A549 (cell line): ENCODE data around the gene OPA1. TPM values are rescaled to one million over a fixed set of nuclear protein-coding genes. Genes with fewer than 3 reads are reported as not detected.

Experiments used
- ATAC-seq, 2 experiments: fragments of 200-7000 bp in 1 of 2; fragments of >200 bp in 1 of 2; cut with Nextera tagmentation in 1 of 2; cut with Tn5 transposase in 1 of 2; 3 replicates each; pipeline versions ENCODE4 v1.8.0 to v1.9.1; 2018 to 2020; ENCODE audit warnings: mild to moderate bottlenecking in 1 of 2, moderate library complexity in 1 of 2
- CTCF ChIA-PET: fragments of 300-600 bp; sonication (Branson Sonifier 250); formaldehyde crosslinking; extraction: SDS; loops from one replicate; lab custom pipeline; 2021; ENCODE audit warnings: antibody characterized with exemption, inconsistent platforms; lab: Yijun Ruan, JAX
- POLR2A ChIA-PET: fragments of 350-600 bp; formaldehyde crosslinking; extraction: SDS; loops from one replicate; lab custom pipeline; 2021; ENCODE audit warnings: antibody characterized with exemption, inconsistent platforms; lab: Yijun Ruan, JAX
- DNase-seq, 2 experiments: peaks; one replicate each; pipeline versions ENCODE4 v3.0.0 to v3.0.0-alpha.2; 2011 to 2016; ENCODE audit warnings: low read depth in 1 of 2, low spot score in 1 of 2
- FAIRE-seq: peaks from 2 replicates; lab custom pipeline; 2011; peaks lifted over from hg19 to GRCh38; lab: Jason Lieb, UNC
- H3K27ac ChIP-seq, 2 experiments: fragments of >200 bp; sonication (Bioruptor Twin); formaldehyde crosslinking; 3 replicates each; pipeline ENCODE4 v1.5.1; 2016 to 2017
- H3K4me1 ChIP-seq: fragments of >200 bp; sonication (Bioruptor Twin); formaldehyde crosslinking; 3 replicates; pipeline ENCODE4 v1.6.1; 2016
- H3K4me2 ChIP-seq: fragments of >200 bp; sonication (Bioruptor Twin); formaldehyde crosslinking; 3 replicates; pipeline ENCODE4 v1.6.1; 2016
- H3K4me3 ChIP-seq: fragments of >200 bp; sonication (Bioruptor Twin); formaldehyde crosslinking; 3 replicates; pipeline ENCODE4 v1.5.1; 2016
- H3K9me3 ChIP-seq: fragments of >200 bp; sonication (Bioruptor Twin); formaldehyde crosslinking; 3 replicates; pipeline ENCODE4 v1.6.1; 2016
- BCL3 ChIP-seq: fragments of >200 bp; sonication (Bioruptor Twin); formaldehyde crosslinking; IDR thresholded peaks from 3 replicates; pipeline ENCODE4 v1.6.1; 2016
- CBX2 ChIP-seq: fragments of 200-600 bp; sonication (generic); IDR thresholded peaks from 2 replicates; pipeline ENCODE4 v1.6.1; 2016; ENCODE audit warnings: low read depth, mild to moderate bottlenecking, borderline replicate concordance
- CHD2 ChIP-seq: fragments of 150-350 bp; IDR thresholded peaks from 2 replicates; pipeline ENCODE4 v1.6.1; 2014; ENCODE audit warnings: low read length; ENCODE audit not compliant: partially characterized antibody
- EHF ChIP-seq: fragments of 250-450 bp; sonication (Bioruptor Pico); IDR thresholded peaks from 2 replicates; pipeline ENCODE4 v1.5.0; 2020; ENCODE audit warnings: mild to moderate bottlenecking
- ESRRA ChIP-seq: fragments of 150-350 bp; IDR thresholded peaks from 2 replicates; pipeline ENCODE4 v1.6.1; 2014; ENCODE audit warnings: mild to moderate bottlenecking, low read length, borderline replicate concordance
- FOSB ChIP-seq: fragments of 250-450 bp; sonication (Bioruptor Pico); IDR thresholded peaks from 2 replicates; pipeline ENCODE4 v1.5.0; 2020; ENCODE audit warnings: mild to moderate bottlenecking, moderate library complexity
- FOSL2 ChIP-seq, 2 experiments: fragments of 450-650 bp in 1 of 2; fragments of >200 bp in 1 of 2; sonication (Bioruptor Twin) in 1 of 2; formaldehyde crosslinking; IDR thresholded peaks; 2 replicates each; pipeline versions ENCODE4 v1.5.0 to v1.6.1; 2016 to 2020; ENCODE audit warnings: mild to moderate bottlenecking in 1 of 2, moderate library complexity in 1 of 2
- GATA3 ChIP-seq: IDR thresholded peaks from 2 replicates; pipeline ENCODE4 v1.6.1; 2012; ENCODE audit warnings: borderline replicate concordance
- HOXB5 ChIP-seq: fragments of 250-450 bp; sonication (Bioruptor Pico); IDR thresholded peaks from 2 replicates; pipeline ENCODE4 v1.5.0; 2020; ENCODE audit warnings: mild to moderate bottlenecking, moderate library complexity
- JUN ChIP-seq, 2 experiments: fragments of >200 bp; sonication (Bioruptor Twin); formaldehyde crosslinking; IDR thresholded peaks; 2 replicates in 1 of 2; 3 replicates in 1 of 2; pipeline ENCODE4 v1.6.1; 2016 to 2017
- JUNB ChIP-seq: fragments of >200 bp; sonication (Bioruptor Twin); formaldehyde crosslinking; IDR thresholded peaks from 2 replicates; pipeline ENCODE4 v1.6.1; 2016
- KDM1A ChIP-seq: fragments of 200-600 bp; sonication (generic); IDR thresholded peaks from 2 replicates; pipeline ENCODE4 v1.6.1; 2016; ENCODE audit warnings: low read depth, mild to moderate bottlenecking
- KDM5A ChIP-seq: fragments of 200-600 bp; sonication (generic); IDR thresholded peaks from 2 replicates; pipeline ENCODE4 v1.6.1; 2016; ENCODE audit warnings: antibody characterized with exemption, mild to moderate bottlenecking
- MAZ ChIP-seq: fragments of 150-350 bp; IDR thresholded peaks from 2 replicates; pipeline ENCODE4 v1.6.1; 2014; ENCODE audit warnings: antibody characterized with exemption, low read depth, low read length, borderline replicate concordance
- NFE2L2 ChIP-seq: fragments of 150-350 bp; conservative IDR thresholded peaks from 2 replicates; pipeline ENCODE4 v1.6.1; 2014; ENCODE audit warnings: low read length
- NR3C1 ChIP-seq: fragments of >200 bp; sonication (Bioruptor Twin); formaldehyde crosslinking; IDR thresholded peaks from 3 replicates; pipeline ENCODE4 v1.6.1; 2017
- POLR2A ChIP-seq: IDR thresholded peaks from 2 replicates; pipeline ENCODE4 v1.6.1; 2012; ENCODE audit warnings: mild to moderate bottlenecking, low read length
- RCOR1 ChIP-seq: fragments of 150-350 bp; IDR thresholded peaks from 2 replicates; pipeline ENCODE4 v1.6.1; 2014; ENCODE audit warnings: antibody characterized with exemption, low read length, low read depth
- RFX5 ChIP-seq: fragments of 450-650 bp; IDR thresholded peaks from 2 replicates; pipeline ENCODE4 v1.7.1; 2014; ENCODE audit warnings: antibody characterized with exemption, mild to moderate bottlenecking, moderate library complexity
- TFCP2L1 ChIP-seq: fragments of 250-450 bp; sonication (Bioruptor Pico); IDR thresholded peaks from 2 replicates; pipeline ENCODE4 v1.5.0; 2021; ENCODE audit warnings: mild to moderate bottlenecking
- TP53 ChIP-seq: fragments of 250-450 bp; sonication (Bioruptor Pico); IDR thresholded peaks from 2 replicates; pipeline ENCODE4 v1.5.0; 2021; ENCODE audit warnings: mild to moderate bottlenecking, moderate library complexity
- USF2 ChIP-seq: fragments of 450-650 bp; IDR thresholded peaks from 2 replicates; pipeline ENCODE4 v1.6.1; 2014; ENCODE audit warnings: antibody characterized with exemption
- ZC3H11A ChIP-seq: fragments of 450-650 bp; IDR thresholded peaks from 2 replicates; pipeline ENCODE4 v1.6.1; 2014; ENCODE audit warnings: antibody characterized with exemption, mild to moderate bottlenecking
- ZFP36 ChIP-seq: fragments of 450-650 bp; IDR thresholded peaks from 2 replicates; pipeline ENCODE4 v1.6.1; 2014; ENCODE audit warnings: borderline replicate concordance; ENCODE audit not compliant: partially characterized antibody
- ZNF302 ChIP-seq: fragments of 250-450 bp; sonication (Bioruptor Pico); IDR thresholded peaks from 2 replicates; pipeline ENCODE4 v1.9.0; 2021; ENCODE audit warnings: inconsistent platforms, mild to moderate bottlenecking, moderate library complexity
- WGBS: methylation state at CpG from one replicate; pipeline ENCODE4 v1.1.6; 2017; ENCODE audit errors: missing lambda C conversion rate; 5-methylcytosine and 5-hydroxymethylcytosine counted together
- polyA plus RNA-seq, 4 experiments: library from polyadenylated mRNA; depleted of rRNA in 3 of 4; stranded (reverse); fragments of >200 nt; fragmentation: RNase III in 1 of 4; extraction: RNeasy Plus Mini Kit Qiagen cat#74134 plus additional on column Dnase treatment in 1 of 4; gene quantifications; 2 replicates in 3 of 4; 3 replicates in 1 of 4; pipeline ENCODE4 v1.2.3, GENCODE V29; 2011 to 2017

The OPA1 gene
- polyA plus RNA-seq, 2 of the 4 experiments (the other 2 are of a cell fraction): 31.7 to 54.4 TPM

- FAIRE-seq: no peak
- ATAC-seq: no peak
- DNase-seq: no peak
Observed at GRCh38 chr3:193728429-193729087, 135.6 kb downstream of the OPA1 start.

GRCh38 chr3:193729088-193729465 lies 136.1 kb downstream of the OPA1 start:
- ChIA-PET POLR2A (no interaction called here), CTCF (no interaction called here)
- Histone ChIP-seq H3K9me3 (no peaks in the 10 kb centered on the region), H3K4me3 (no peak overlapping the region), H3K4me1 (peaks cover 14% of the 10 kb centered on the region), H3K4me2 (no peak overlapping the region), H3K27ac (no peak overlapping the region)
- DNase-seq: no peak
- ATAC-seq: no peak
- TF ChIP-seq KDM1A (no peak), ZNF302 (CRISPR knock-in tag) (no peak), GATA3 (no peak), ZFP36 (no peak), POLR2A (no peak), NFE2L2 (no peak), TFCP2L1 (no peak), JUN (IDR thresholded peaks at IDR 0.05) (no peak), KDM5A (no peak), FOSB (CRISPR knock-in tag) (no peak), EHF (CRISPR knock-in tag) (no peak), RFX5 (no peak)
- no peak for FAIRE-seq
- 55% methylated on average over 6 of the region's 6 CpGs for WGBS

More at GRCh38 chr3:193728429-193729087, 135.6 kb downstream of the OPA1 start:
- CTCF ChIA-PET: interaction anchor here (1.5 kb wide), 1 partner anchor 52 kb away, joined by 4 read pairs; no protein-coding TSS in a partner anchor
- H3K9me3 ChIP-seq: no peaks in the 10 kb centered on the region
- H3K4me3 ChIP-seq: no peak overlapping the region
- 80% methylated on average over 7 of the region's 7 CpGs for WGBS
- POLR2A ChIA-PET: no interaction called here
- TF ChIP-seq BCL3 (no peak), MAZ (no peak), ZC3H11A (no peak), TP53 (CRISPR knock-in tag) (no peak), CBX2 (no peak), HOXB5 (CRISPR knock-in tag) (no peak)
- TF ChIP-seq, all 56 proteins: peak for 0
- Histone ChIP-seq H3K27ac (no peak overlapping the region), H3K4me2 (no peak overlapping the region), H3K4me1 (peaks cover 14% of the 10 kb centered on the region)

- TF ChIP-seq JUNB (no peak), MAZ (no peak), USF2 (no peak), ESRRA (no peak), FOSB (CRISPR knock-in tag) (no peak), TFCP2L1 (no peak), CHD2 (no peak), NR3C1 (no peak), RCOR1 (no peak), KDM1A (no peak), RFX5 (no peak), FOSL2 (IDR thresholded peaks at IDR 0.05) (no peak), FOSL2 (CRISPR knock-in tag; IDR thresholded peaks at IDR 0.05) (no peak)
- no peak overlapping the region for H3K27ac ChIP-seq
- peaks cover 14% of the 10 kb centered on the region for H3K4me1 ChIP-seq
- FAIRE-seq (no peak), ATAC-seq (no peak), DNase-seq (no peak)
- H3K4me3 ChIP-seq: no peak overlapping the region
- no peak overlapping the region for H3K4me2 ChIP-seq
- H3K9me3 ChIP-seq: no peaks in the 10 kb centered on the region
- POLR2A ChIA-PET: no interaction called here
- CTCF ChIA-PET: no interaction called here
Observed at GRCh38 chr3:193729601-193730000, 136.6 kb downstream of the OPA1 start.
